ENCODE measurements around the gene SGPP2.
"Not testable (repeated sequence)": the region's sequence is repeated elsewhere in the genome, so short reads cannot be mapped to it uniquely, and the experiment has no call there.

The SGPP2 gene

GRCh38 chr2:222420508-222420907, 3.8 kb upstream of the SGPP2 start:
- Mint-ChIP-seq H3K4me1 (peaks cover 18% of the 10 kb centered on the region), H3K4me3 (no peak overlapping the region), H3K27ac (no peak overlapping the region), H3K9me3 (no peaks in the 10 kb centered on the region), H3K36me3 (no peaks in the 10 kb centered on the region), H3K27me3 (peaks cover 26% of the 10 kb centered on the region)

GRCh38 chr2:222421626-222422025, 2.7 kb upstream of the SGPP2 start:
- Mint-ChIP-seq H3K9me3 (no peaks in the 10 kb centered on the region), H3K27me3 (peaks cover 32% of the 10 kb centered on the region), H3K27ac (no peak overlapping the region), H3K4me1 (peaks cover 18% of the 10 kb centered on the region), H3K36me3 (no peaks in the 10 kb centered on the region), H3K4me3 (no peak overlapping the region)

- Mint-ChIP-seq H3K9me3 (no peaks in the 10 kb centered on the region), H3K4me1 (peaks cover 22% of the 10 kb centered on the region), H3K36me3 (no peaks in the 10 kb centered on the region), H3K27ac (no peak overlapping the region), H3K27me3 (peaks cover 41% of the 10 kb centered on the region), H3K4me3 (peak overlapping the region; percentile 87)
Measured at GRCh38 chr2:222423186-222423585, 1.2 kb upstream of the SGPP2 start.

- H3K9me3 Mint-ChIP-seq: no peaks in the 10 kb centered on the region
- peak overlapping the region; percentile 87 for H3K4me3 Mint-ChIP-seq
- peak overlapping the region; percentile 94 for H3K27ac Mint-ChIP-seq
- H3K36me3 Mint-ChIP-seq: no peaks in the 10 kb centered on the region
- H3K27me3 Mint-ChIP-seq: peaks cover 41% of the 10 kb centered on the region
- H3K4me1 Mint-ChIP-seq: peaks cover 22% of the 10 kb centered on the region
Measured at GRCh38 chr2:222423632-222424275, 589 bp upstream of the SGPP2 start.

GRCh38 chr2:222424729-222425671, 657 bp downstream of the SGPP2 start:
- Mint-ChIP-seq H3K9me3 (peaks cover 5% of the 10 kb centered on the region), H3K36me3 (no peaks in the 10 kb centered on the region), H3K4me3 (peak overlapping the region; percentile 81), H3K27ac (peak overlapping the region; percentile 62), H3K4me1 (peaks cover 22% of the 10 kb centered on the region), H3K27me3 (peaks cover 41% of the 10 kb centered on the region)

GRCh38 chr2:222427646-222428301, 3.4 kb downstream of the SGPP2 start:
- Mint-ChIP-seq H3K4me1 (peaks cover 22% of the 10 kb centered on the region), H3K36me3 (no peaks in the 10 kb centered on the region)

GRCh38 chr2:222430071-222430470, 5.7 kb downstream of the SGPP2 start:
- H3K27me3 Mint-ChIP-seq: peaks cover 19% of the 10 kb centered on the region
- no peaks in the 10 kb centered on the region for H3K36me3 Mint-ChIP-seq
- peaks cover 8% of the 10 kb centered on the region for H3K4me1 Mint-ChIP-seq
- H3K9me3 Mint-ChIP-seq: peaks cover 7% of the 10 kb centered on the region
- H3K27ac Mint-ChIP-seq: no peak overlapping the region
- no peak overlapping the region for H3K4me3 Mint-ChIP-seq

More at GRCh38 chr2:222427646-222428301, 3.4 kb downstream of the SGPP2 start:
- H3K27me3 Mint-ChIP-seq: peaks cover 29% of the 10 kb centered on the region
- peaks cover 7% of the 10 kb centered on the region for H3K9me3 Mint-ChIP-seq
- no peak overlapping the region for H3K27ac Mint-ChIP-seq
- H3K4me3 Mint-ChIP-seq: peak overlapping the region; percentile 30

GRCh38 chr2:222430681-222431080, 6.3 kb downstream of the SGPP2 start:
- Mint-ChIP-seq H3K4me1 (peaks cover 4% of the 10 kb centered on the region), H3K4me3 (no peak overlapping the region), H3K27ac (no peak overlapping the region), H3K9me3 (peaks cover 7% of the 10 kb centered on the region), H3K27me3 (peaks cover 14% of the 10 kb centered on the region), H3K36me3 (no peaks in the 10 kb centered on the region)

- Mint-ChIP-seq H3K27ac (no peak overlapping the region), H3K4me1 (peaks cover 4% of the 10 kb centered on the region), H3K4me3 (no peak overlapping the region), H3K27me3 (peaks cover 7% of the 10 kb centered on the region), H3K9me3 (peaks cover 7% of the 10 kb centered on the region), H3K36me3 (no peaks in the 10 kb centered on the region)
Measured at GRCh38 chr2:222431869-222432268, 7.5 kb downstream of the SGPP2 start.

GRCh38 chr2:222433332-222434173, 9.2 kb downstream of the SGPP2 start:
- Mint-ChIP-seq H3K4me1 (no peaks in the 10 kb centered on the region), H3K36me3 (no peaks in the 10 kb centered on the region), H3K27me3 (no peaks in the 10 kb centered on the region), H3K27ac (no peak overlapping the region), H3K9me3 (peaks cover 7% of the 10 kb centered on the region), H3K4me3 (no peak overlapping the region)

- H3K36me3 Mint-ChIP-seq: no peaks in the 10 kb centered on the region
- H3K4me3 Mint-ChIP-seq: no peak overlapping the region
- H3K4me1 Mint-ChIP-seq: no peaks in the 10 kb centered on the region
- peaks cover 7% of the 10 kb centered on the region for H3K9me3 Mint-ChIP-seq
- H3K27ac Mint-ChIP-seq: no peak overlapping the region
- no peaks in the 10 kb centered on the region for H3K27me3 Mint-ChIP-seq
Measured at GRCh38 chr2:222434204-222434603, 9.9 kb downstream of the SGPP2 start.

- H3K9me3 Mint-ChIP-seq, H3K27ac Mint-ChIP-seq, H3K4me3 Mint-ChIP-seq, H3K27me3 Mint-ChIP-seq, H3K4me1 Mint-ChIP-seq, H3K36me3 Mint-ChIP-seq: not testable (repeated sequence)
Measured at GRCh38 chr2:222435400-222436039, 11.2 kb downstream of the SGPP2 start.

GRCh38 chr2:222436040-222436413, 11.7 kb downstream of the SGPP2 start:
- H3K4me3 Mint-ChIP-seq: no peak overlapping the region
- H3K4me1 Mint-ChIP-seq: no peaks in the 10 kb centered on the region
- H3K27ac Mint-ChIP-seq: no peak overlapping the region
- no peaks in the 10 kb centered on the region for H3K9me3 Mint-ChIP-seq
- no peaks in the 10 kb centered on the region for H3K36me3 Mint-ChIP-seq
- no peaks in the 10 kb centered on the region for H3K27me3 Mint-ChIP-seq

- no peak overlapping the region for H3K4me3 Mint-ChIP-seq
- H3K4me1 Mint-ChIP-seq: no peaks in the 10 kb centered on the region
- no peaks in the 10 kb centered on the region for H3K36me3 Mint-ChIP-seq
- H3K27ac Mint-ChIP-seq: no peak overlapping the region
- peaks cover 2% of the 10 kb centered on the region for H3K27me3 Mint-ChIP-seq
- H3K9me3 Mint-ChIP-seq: no peaks in the 10 kb centered on the region
Measured at GRCh38 chr2:222439692-222440091, 15.3 kb downstream of the SGPP2 start.

Measured in activated naive CD4-positive, alpha-beta T cell treated with anti-CD3 and anti-CD28 coated beads, Interleukin-2, amount 50 U/mL, for 24 hours (primary cell).